GM12801 (cell line): ENCODE measurements around the gene PYM1.

Experiments used
- CTCF ChIP-seq: IDR thresholded peaks from one replicate; pipeline ENCODE4 v1.5.1; 2011; ENCODE audit warnings: control low read depth; ENCODE audit not compliant: insufficient read length; ENCODE audit errors: extremely low read depth

The PYM1 gene

GRCh38 chr12:55893723-55894122 is 34.0 kb downstream of the PYM1 start:
- TF ChIP-seq CTCF: no peak

DNA sequence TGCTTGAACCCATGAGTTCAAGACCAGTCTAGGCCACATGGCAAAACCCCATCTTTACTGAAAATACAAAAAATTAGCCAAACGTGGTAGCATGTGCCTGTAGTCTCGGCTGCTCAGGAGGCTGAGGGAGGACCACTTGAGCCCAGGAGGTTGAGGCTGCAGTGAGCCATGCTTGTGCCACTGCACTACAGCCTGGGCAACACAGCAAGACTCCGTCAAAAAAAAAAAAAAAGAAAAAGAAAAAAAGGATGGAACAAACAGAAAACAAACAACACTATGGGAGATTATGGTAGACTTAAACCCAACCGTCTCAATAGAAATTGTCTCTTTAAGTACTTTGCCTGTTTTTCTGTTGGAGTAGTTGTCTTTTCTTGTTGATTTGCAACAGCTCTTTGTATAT is 36.4 kb downstream of the PYM1 start:
- no peak for TF ChIP-seq CTCF

GRCh38 chr12:55885113-55885512 is 42.6 kb downstream of the PYM1 start:
- no peak for TF ChIP-seq CTCF

GRCh38 chr12:55877824-55878223 is 49.9 kb downstream of the PYM1 start:
- no peak for TF ChIP-seq CTCF

DNA sequence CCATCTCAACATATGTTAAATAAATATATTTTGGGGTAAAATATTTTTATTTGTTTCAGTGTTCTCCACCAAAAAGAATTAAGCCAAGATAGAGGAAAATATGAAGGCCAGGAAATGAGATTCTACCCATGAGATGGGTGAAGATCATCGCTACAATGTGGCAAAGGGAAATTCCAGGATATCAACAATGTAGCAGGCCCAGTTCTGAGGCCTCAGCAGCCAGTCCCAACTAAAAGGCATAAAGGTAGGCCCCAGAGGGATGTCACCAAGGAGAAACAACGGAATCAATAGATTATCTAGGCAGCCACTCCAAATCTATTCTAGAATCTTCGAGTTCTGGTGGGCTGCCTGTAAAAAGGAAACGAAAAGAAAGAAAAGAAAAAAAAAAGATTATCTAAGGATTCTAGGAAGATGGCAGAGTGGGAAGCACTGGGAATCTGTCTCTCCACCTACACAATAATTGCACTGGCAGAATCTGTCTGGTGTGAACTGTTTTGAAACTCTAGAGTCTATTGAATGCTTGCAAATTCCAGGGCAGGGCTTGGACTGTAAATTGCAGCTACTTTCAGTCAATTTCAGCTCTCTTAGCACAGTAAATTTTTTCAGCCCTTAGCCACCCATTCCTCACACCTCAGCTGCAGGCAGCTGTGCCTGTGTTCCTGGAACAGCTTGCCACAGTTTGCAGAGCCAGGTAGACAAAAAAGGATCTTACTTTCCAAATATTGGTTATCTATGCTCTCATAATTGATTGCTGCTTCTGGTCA is 51.8 kb downstream of the PYM1 start:
- TF ChIP-seq CTCF: no peak

- TF ChIP-seq CTCF: no peak
These were observed 53.3 kb downstream of the PYM1 start for GRCh38 chr12:55874443-55874842.

- TF ChIP-seq CTCF: no peak
These were observed 62.4 kb downstream of the PYM1 start for GRCh38 chr12:55865327-55865726.
